ENCODE measurements around the gene SREBF1. TPM values are rescaled to one million over a fixed set of nuclear protein-coding genes. Genes with fewer than 3 reads are reported as not detected.
A peak's percentile ranks its signal among the peaks of the same experiment; 100 is the strongest.

Gene SREBF1
- total and polyA plus RNA-seq, 7 experiments from 2014 or later = 22.4 to 281 (median 41.3) TPM

- DNase-seq = no peak
- peaks cover 50 to 89% (median 79%) of the 10 kb centered on the region in 7 donors for H3K4me1 Mint-ChIP-seq
- Histone ChIP-seq H3K36me3 (ENCODE audit: control insufficient read depth in 2 of 3, insufficient read depth in 3 of 3, low read length in 3 of 3) (peaks cover 0 to 33% (median 0%) of the 10 kb centered on the region in 3 experiments), H3K4me1 (ENCODE audit: control insufficient read depth in 2 of 2, insufficient read depth in 2 of 2, low read length in 2 of 2) (peaks cover 19 to 62% of the 10 kb centered on the region in 2 donors), H3K27ac (ENCODE audit: low read depth, low read length) (peak overlapping the region; percentile 3), H3K4me3 (ENCODE audit: low read length) (no peak overlapping the region), H3K27me3 (ENCODE audit: control insufficient read depth in 2 of 2, insufficient read depth in 2 of 2, low read length in 2 of 2) (no peaks in the 10 kb centered on the region), H3K9me3 (ENCODE audit: control insufficient read depth in 2 of 3, low read length in 3 of 3) (no peaks in the 10 kb centered on the region)
- no peak for ATAC-seq
- ChIA-PET CTCF (interaction anchor here (1.5 to 3.4 kb wide), 3 partner anchors 10 to 29 kb away, joined by 4 to 13 read pairs (median 8); no protein-coding TSS in a partner anchor), POLR2A (interaction anchor here (1.0 to 2.0 kb wide), 4 partner anchors 8 to 19 kb away, joined by 3 to 6 read pairs (median 4); no protein-coding TSS in a partner anchor)
- peaks cover 0 to 28% (median 0%) of the 10 kb centered on the region in 5 donors for H3K36me3 Mint-ChIP-seq
- peaks cover 0 to under 1% (median 0%) of the 10 kb centered on the region in 11 donors for H3K9me3 Mint-ChIP-seq
- H3K27me3 Mint-ChIP-seq = no peaks in the 10 kb centered on the region
- H3K27ac Mint-ChIP-seq = peak overlapping the region in 4 of 9 donors; percentile 15 to 78 (median 56)
- intact Hi-C loops (cut with micrococcal nuclease) = loop anchor here in 1 of 2 donors (10.0 kb wide), 1 partner anchor 236 kb away; the partner anchor contains the start of gene PEMT
- no peak overlapping the region for H3K4me3 Mint-ChIP-seq
Measured at GRCh38 chr17:17830740-17831207, 6.0 kb downstream of the SREBF1 start.

DNA sequence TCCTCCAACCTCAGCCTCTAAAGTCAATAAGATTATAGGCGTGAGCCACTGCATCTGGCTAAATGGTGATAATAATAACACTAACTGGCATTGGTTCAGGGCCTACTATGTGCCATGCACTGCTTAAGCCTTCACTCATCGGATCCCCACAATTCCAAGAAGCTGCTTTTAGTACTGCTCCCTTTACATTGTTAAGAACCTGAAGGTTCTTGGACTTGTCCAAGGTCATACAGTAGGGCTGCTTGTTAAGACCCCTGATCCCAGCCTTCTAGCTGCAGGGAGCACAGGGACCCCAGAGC, 6.6 kb downstream of the SREBF1 start:
- Mint-ChIP-seq H3K4me3 (no peak overlapping the region), H3K27ac (no peak overlapping the region), H3K36me3 (peaks cover 0 to 28% (median 0%) of the 10 kb centered on the region in 5 donors), H3K4me1 (peaks cover 50 to 89% (median 75%) of the 10 kb centered on the region in 7 donors), H3K9me3 (no peaks in the 10 kb centered on the region), H3K27me3 (no peaks in the 10 kb centered on the region)
- peak overlapping the region; percentile 3 for H3K27ac ChIP-seq (ENCODE audit: low read depth, low read length)
- H3K27me3 ChIP-seq (ENCODE audit: control insufficient read depth in 2 of 2, insufficient read depth in 2 of 2, low read length in 2 of 2) = no peaks in the 10 kb centered on the region
- ATAC-seq (no peak), DNase-seq (no peak)
- CTCF ChIA-PET = interaction anchor here (2.5 to 3.4 kb wide), 2 partner anchors 17 to 30 kb away, joined by 8 to 13 read pairs; no protein-coding TSS in a partner anchor
- POLR2A ChIA-PET = interaction anchor here (1.0 to 2.0 kb wide), 4 partner anchors 9 to 19 kb away, joined by 3 to 6 read pairs (median 4); no protein-coding TSS in a partner anchor
- H3K4me3 ChIP-seq (ENCODE audit: low read length) = no peak overlapping the region
- peaks cover 0 to 33% (median 0%) of the 10 kb centered on the region in 3 experiments for H3K36me3 ChIP-seq (ENCODE audit: control insufficient read depth in 2 of 3, insufficient read depth in 3 of 3, low read length in 3 of 3)
- H3K9me3 ChIP-seq (ENCODE audit: control insufficient read depth in 2 of 3, low read length in 3 of 3) = no peaks in the 10 kb centered on the region
- H3K4me1 ChIP-seq (ENCODE audit: control insufficient read depth in 2 of 2, insufficient read depth in 2 of 2, low read length in 2 of 2) = peaks cover 13 to 61% of the 10 kb centered on the region in 2 donors
- intact Hi-C loops (cut with micrococcal nuclease) = loop anchor here in 1 of 2 donors (10.0 kb wide), 1 partner anchor 235 kb away; the partner anchor contains the start of gene PEMT

- peaks cover 0 to 16% (median 0%) of the 10 kb centered on the region in 5 donors for H3K36me3 Mint-ChIP-seq
- intact Hi-C loops (cut with micrococcal nuclease) = loop anchor here in 1 of 2 donors (10.0 kb wide), 1 partner anchor 487 kb away; the partner anchor contains the start of genes SMCR8 and TOP3A
- H3K27me3 Mint-ChIP-seq = no peaks in the 10 kb centered on the region
- ChIA-PET POLR2A (interaction anchor here (0.9 to 1.7 kb wide), 4 partner anchors 8 to 21 kb away, joined by 3 to 8 read pairs (median 5); partner anchors contain the start of gene SREBF1), CTCF (interaction anchor here (0.5 to 3.4 kb wide), 4 partner anchors 8 to 146 kb away, joined by 3 to 11 read pairs (median 4); no protein-coding TSS in a partner anchor)
- peaks cover 46 to 88% (median 72%) of the 10 kb centered on the region in 7 donors for H3K4me1 Mint-ChIP-seq
- Histone ChIP-seq H3K27me3 (ENCODE audit: control insufficient read depth in 2 of 2, insufficient read depth in 2 of 2, low read length in 2 of 2) (no peaks in the 10 kb centered on the region), H3K9me3 (ENCODE audit: control insufficient read depth in 2 of 3, low read length in 3 of 3) (no peaks in the 10 kb centered on the region), H3K4me1 (ENCODE audit: control insufficient read depth in 2 of 2, insufficient read depth in 2 of 2, low read length in 2 of 2) (peaks cover 26 to 62% of the 10 kb centered on the region in 2 donors), H3K36me3 (ENCODE audit: control insufficient read depth in 2 of 3, insufficient read depth in 3 of 3, low read length in 3 of 3) (peaks cover 0 to 33% (median 0%) of the 10 kb centered on the region in 3 experiments), H3K27ac (ENCODE audit: low read depth, low read length) (no peak overlapping the region), H3K4me3 (ENCODE audit: low read length) (no peak overlapping the region)
- peak overlapping the region in 7 of 9 donors; percentile 43 to 78 (median 57) for H3K27ac Mint-ChIP-seq
- H3K9me3 Mint-ChIP-seq = no peaks in the 10 kb centered on the region
- H3K4me3 Mint-ChIP-seq = peak overlapping the region in 5 of 10 donors; percentile 21 to 54 (median 40)
- DNase-seq (no peak), ATAC-seq (no peak)
Measured at GRCh38 chr17:17827826-17828621, 8.8 kb downstream of the SREBF1 start.

DNA sequence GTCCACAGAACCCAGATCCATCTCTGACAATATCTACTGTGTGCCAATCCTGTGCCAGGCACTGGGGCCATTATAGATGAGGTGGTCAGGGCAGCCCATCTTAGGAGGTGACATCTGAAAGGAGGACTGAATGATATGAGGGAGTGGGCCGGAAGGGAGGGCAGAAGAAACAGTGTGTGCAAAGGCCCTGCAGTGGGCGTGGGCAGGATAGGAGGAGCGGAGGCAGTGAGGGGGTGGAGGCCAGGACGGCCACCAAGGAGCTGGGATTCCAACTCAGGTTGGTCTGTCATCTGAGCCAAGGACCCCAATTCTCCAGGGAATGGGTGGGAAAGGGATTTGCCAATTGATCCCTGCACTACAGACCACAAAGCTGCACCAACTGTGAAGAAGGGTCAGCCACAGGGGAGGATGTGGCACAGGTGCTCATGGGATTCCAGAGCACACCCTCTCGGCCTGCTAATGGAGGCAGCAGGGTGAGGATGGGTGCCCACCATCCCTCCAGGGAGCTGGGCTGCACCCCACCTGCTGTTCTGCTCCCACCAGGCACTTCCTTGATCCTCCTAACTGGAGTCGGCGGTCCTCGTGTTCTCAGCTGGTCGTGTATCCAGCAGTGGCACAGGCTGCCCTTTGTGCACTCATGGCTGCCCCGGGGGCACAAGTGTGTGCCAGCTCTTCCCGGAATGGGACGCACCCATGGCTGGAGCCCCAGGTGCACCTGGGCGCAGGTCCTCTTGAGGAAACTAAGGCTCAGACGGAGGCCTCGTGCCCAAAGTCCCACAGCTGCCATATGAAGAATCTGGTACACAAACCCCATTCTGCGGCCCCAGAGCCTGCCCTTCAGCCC, 9.6 kb downstream of the SREBF1 start:
- intact Hi-C loops (cut with micrococcal nuclease) = loop anchor here in 1 of 2 donors (10.0 kb wide), 1 partner anchor 488 kb away; the partner anchor contains the start of genes SMCR8 and TOP3A
- peaks cover 34 to 67% of the 10 kb centered on the region in 2 donors for H3K4me1 ChIP-seq (ENCODE audit: control insufficient read depth in 2 of 2, insufficient read depth in 2 of 2, low read length in 2 of 2)

GRCh38 chr17:17826342-17826713, 10.5 kb downstream of the SREBF1 start:
- Mint-ChIP-seq H3K27me3 (no peaks in the 10 kb centered on the region), H3K4me3 (peak overlapping the region; percentile 29 to 78 (median 74)), H3K27ac (peak overlapping the region; percentile 71 to 96 (median 88)), H3K4me1 (peaks cover 54 to 92% (median 78%) of the 10 kb centered on the region in 7 donors), H3K9me3 (no peaks in the 10 kb centered on the region), H3K36me3 (peaks cover 0 to 14% (median 0%) of the 10 kb centered on the region in 5 donors)
- ChIA-PET POLR2A (interaction anchor here (0.9 to 2.5 kb wide), 2 partner anchors 11 to 22 kb away, joined by 4 to 22 read pairs; partner anchors contain the start of gene SREBF1), CTCF (interaction anchor here (1.1 to 3.4 kb wide), 3 partner anchors 12 to 19 kb away, joined by 3 to 11 read pairs (median 5); no protein-coding TSS in a partner anchor)
- no peak for ATAC-seq
- intact Hi-C loops (cut with micrococcal nuclease) = loop anchor here in 1 of 2 donors (10.0 kb wide), 1 partner anchor 488 kb away; the partner anchor contains the start of genes SMCR8 and TOP3A
- peak overlapping the region; percentile 61 for H3K27ac ChIP-seq (ENCODE audit: low read depth, low read length)
- no peak for DNase-seq
- H3K36me3 ChIP-seq (ENCODE audit: control insufficient read depth in 2 of 3, insufficient read depth in 3 of 3, low read length in 3 of 3) = peaks cover 0 to 23% (median 2%) of the 10 kb centered on the region in 3 experiments
- no peak overlapping the region for H3K4me3 ChIP-seq (ENCODE audit: low read length)
- H3K27me3 ChIP-seq (ENCODE audit: control insufficient read depth in 2 of 2, insufficient read depth in 2 of 2, low read length in 2 of 2) = no peaks in the 10 kb centered on the region
- peaks cover 34 to 69% of the 10 kb centered on the region in 2 donors for H3K4me1 ChIP-seq (ENCODE audit: control insufficient read depth in 2 of 2, insufficient read depth in 2 of 2, low read length in 2 of 2)
- H3K9me3 ChIP-seq (ENCODE audit: control insufficient read depth in 2 of 3, low read length in 3 of 3) = no peaks in the 10 kb centered on the region

More for the DNA sequence above, 9.6 kb downstream of the SREBF1 start:
- Mint-ChIP-seq H3K27ac (peak overlapping the region; percentile 71 to 96 (median 88)), H3K27me3 (no peaks in the 10 kb centered on the region), H3K4me3 (peak overlapping the region in 9 of 10 donors; percentile 29 to 78 (median 75)), H3K36me3 (peaks cover 0 to 16% (median 0%) of the 10 kb centered on the region in 5 donors), H3K4me1 (peaks cover 51 to 92% (median 77%) of the 10 kb centered on the region in 7 donors), H3K9me3 (no peaks in the 10 kb centered on the region)
- Histone ChIP-seq H3K36me3 (ENCODE audit: control insufficient read depth in 2 of 3, insufficient read depth in 3 of 3, low read length in 3 of 3) (peaks cover 0 to 31% (median 2%) of the 10 kb centered on the region in 3 experiments), H3K27me3 (ENCODE audit: control insufficient read depth in 2 of 2, insufficient read depth in 2 of 2, low read length in 2 of 2) (no peaks in the 10 kb centered on the region), H3K27ac (ENCODE audit: low read depth, low read length) (peak overlapping the region; percentile 61), H3K9me3 (ENCODE audit: control insufficient read depth in 2 of 3, low read length in 3 of 3) (no peaks in the 10 kb centered on the region), H3K4me3 (ENCODE audit: low read length) (no peak overlapping the region)
- no peak for ATAC-seq
- POLR2A ChIA-PET = interaction anchor here (0.9 to 1.7 kb wide), 4 partner anchors 9 to 22 kb away, joined by 3 to 8 read pairs (median 5); partner anchors contain the start of gene SREBF1
- CTCF ChIA-PET = interaction anchor here (0.5 to 3.4 kb wide), 5 partner anchors 9 to 1940 kb away, joined by 3 to 11 read pairs (median 3); no protein-coding TSS in a partner anchor
- no peak for DNase-seq

Data from naive thymus-derived CD4-positive, alpha-beta T cell (primary cell).